Fibroblast of mammary gland (primary cell): ENCODE results near the gene CHRNB4.

ENCODE experiments used
- DNase-seq: peaks from one replicate; pipeline ENCODE4 v3.0.0-alpha.2; 2010; ENCODE audit warnings: low read depth
- H3K4me3 ChIP-seq: 2 replicates; pipeline ENCODE4 v1.5.1; 2011; ENCODE audit warnings: low read depth, mild to moderate bottlenecking, low read length, moderate library complexity; ENCODE audit not compliant: control insufficient read depth
- TF ChIP-seq, protein P1 (sequence below): conservative IDR thresholded peaks from 2 replicates; pipeline ENCODE4 v1.5.1; 2011; ENCODE audit warnings: low read depth, low read length, inconsistent platforms; ENCODE audit not compliant: control insufficient read depth, insufficient read depth

CHRNB4 gene

DNA sequence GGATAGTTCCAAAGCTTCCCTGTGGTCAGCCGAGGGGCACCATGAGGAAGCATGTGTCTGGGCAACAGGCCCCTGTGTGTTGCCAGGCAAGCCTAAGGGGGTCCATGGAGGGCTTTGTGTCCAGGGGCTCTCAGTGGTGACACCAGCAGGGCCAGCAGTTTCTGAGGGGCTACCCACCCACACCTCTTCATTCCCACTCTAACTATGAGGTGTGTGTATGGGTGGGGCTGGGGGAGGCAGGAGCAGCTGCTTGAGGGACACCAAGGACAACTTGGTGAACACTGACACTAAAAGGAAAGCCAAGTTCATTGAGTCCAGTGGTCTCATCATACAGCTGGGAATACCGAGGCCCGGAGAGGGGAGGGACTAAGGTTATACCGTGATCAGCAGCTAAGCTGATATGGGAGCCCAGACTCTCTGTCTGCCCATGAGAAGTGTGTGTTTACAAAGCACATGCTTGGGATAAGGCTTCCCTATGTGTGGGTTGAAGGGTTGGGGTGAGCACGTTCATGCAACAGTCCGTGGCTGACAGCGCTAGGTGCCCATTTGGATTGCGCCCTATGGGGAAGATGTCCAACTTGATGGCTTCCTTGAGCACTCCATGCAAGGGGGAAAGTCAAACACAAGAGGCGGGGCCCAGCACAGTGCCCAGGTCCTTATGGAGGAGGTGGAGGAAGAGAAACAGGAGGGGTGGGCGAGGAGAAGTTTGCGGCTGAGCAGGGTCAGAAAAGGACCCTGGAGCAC, 34.8 kb upstream of the CHRNB4 start:
- TF ChIP-seq, protein P1, sequence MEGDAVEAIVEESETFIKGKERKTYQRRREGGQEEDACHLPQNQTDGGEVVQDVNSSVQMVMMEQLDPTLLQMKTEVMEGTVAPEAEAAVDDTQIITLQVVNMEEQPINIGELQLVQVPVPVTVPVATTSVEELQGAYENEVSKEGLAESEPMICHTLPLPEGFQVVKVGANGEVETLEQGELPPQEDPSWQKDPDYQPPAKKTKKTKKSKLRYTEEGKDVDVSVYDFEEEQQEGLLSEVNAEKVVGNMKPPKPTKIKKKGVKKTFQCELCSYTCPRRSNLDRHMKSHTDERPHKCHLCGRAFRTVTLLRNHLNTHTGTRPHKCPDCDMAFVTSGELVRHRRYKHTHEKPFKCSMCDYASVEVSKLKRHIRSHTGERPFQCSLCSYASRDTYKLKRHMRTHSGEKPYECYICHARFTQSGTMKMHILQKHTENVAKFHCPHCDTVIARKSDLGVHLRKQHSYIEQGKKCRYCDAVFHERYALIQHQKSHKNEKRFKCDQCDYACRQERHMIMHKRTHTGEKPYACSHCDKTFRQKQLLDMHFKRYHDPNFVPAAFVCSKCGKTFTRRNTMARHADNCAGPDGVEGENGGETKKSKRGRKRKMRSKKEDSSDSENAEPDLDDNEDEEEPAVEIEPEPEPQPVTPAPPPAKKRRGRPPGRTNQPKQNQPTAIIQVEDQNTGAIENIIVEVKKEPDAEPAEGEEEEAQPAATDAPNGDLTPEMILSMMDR = no peak
- no peak overlapping the region for H3K4me3 ChIP-seq
- no peak for DNase-seq

DNA sequence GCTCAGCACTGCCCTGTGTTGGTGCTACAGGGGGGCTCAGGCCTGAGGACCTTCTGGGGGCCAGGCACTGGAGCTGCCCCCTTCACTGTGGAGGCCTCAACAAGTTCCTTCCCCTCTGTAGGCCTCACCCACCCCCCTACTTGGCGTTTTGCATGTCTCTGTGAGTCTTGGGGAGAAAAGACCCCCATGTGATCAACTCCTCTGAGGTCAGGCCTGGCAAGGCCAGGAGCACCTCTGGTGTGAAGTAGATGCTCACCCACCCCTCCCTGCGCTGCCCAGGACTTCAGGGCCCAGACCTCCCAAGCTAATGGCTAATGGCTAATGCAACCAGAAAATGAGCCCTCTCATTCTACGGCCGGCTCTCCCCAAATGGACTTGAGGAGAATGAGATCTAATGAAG, 34.2 kb upstream of the CHRNB4 start:
- H3K4me3 ChIP-seq = no peak overlapping the region
- no peak for DNase-seq
- TF ChIP-seq, protein P1 = no peak

DNA sequence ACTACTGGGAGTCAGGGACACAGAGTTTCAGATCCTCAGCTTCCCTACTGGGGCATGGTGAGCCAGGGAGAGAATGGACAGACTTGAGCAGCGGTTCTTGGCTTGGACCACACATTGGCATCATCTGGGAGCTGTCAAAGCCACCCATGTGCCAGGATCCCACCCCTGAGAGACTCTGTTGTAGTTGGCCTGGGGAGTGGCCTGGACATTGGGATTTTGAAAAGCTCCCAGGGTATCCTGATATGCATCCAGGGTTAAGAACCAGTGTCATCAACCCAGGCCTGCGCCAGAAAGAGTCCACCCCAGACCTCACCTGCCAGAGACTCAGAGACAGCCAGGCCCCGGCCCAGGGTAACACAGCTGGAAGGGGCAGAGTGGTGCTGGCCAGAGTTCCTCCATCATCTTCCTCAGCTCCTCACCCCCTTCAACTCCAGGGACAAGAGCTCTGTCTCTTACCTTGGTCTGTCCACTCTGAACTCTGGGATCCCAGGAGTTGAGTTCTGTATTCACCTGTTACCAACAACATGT, 33.0 kb upstream of the CHRNB4 start:
- no peak for DNase-seq
- TF ChIP-seq, protein P1 = no peak
- no peak overlapping the region for H3K4me3 ChIP-seq

DNA sequence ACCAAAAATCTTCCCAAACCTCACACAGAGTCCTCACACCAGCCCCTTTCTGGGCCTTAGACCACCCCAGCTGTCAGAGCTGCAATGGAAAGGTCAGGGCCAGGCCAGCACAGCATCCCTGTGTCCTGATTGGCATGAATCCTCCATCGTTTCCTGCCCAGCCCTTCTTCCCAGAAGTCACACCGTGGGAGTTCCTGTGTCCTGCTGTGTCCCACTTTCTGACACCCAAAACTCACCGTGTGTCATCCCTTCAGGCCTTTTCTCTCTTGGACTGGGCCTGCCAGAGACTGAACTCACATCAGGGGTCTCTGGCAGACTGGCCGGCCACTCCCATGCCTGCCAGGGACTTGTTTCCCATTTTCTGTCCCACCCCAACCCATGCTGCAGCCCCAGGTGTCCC, 32.5 kb upstream of the CHRNB4 start:
- TF ChIP-seq, protein P1 = no peak
- no peak for DNase-seq
- no peak overlapping the region for H3K4me3 ChIP-seq

DNA sequence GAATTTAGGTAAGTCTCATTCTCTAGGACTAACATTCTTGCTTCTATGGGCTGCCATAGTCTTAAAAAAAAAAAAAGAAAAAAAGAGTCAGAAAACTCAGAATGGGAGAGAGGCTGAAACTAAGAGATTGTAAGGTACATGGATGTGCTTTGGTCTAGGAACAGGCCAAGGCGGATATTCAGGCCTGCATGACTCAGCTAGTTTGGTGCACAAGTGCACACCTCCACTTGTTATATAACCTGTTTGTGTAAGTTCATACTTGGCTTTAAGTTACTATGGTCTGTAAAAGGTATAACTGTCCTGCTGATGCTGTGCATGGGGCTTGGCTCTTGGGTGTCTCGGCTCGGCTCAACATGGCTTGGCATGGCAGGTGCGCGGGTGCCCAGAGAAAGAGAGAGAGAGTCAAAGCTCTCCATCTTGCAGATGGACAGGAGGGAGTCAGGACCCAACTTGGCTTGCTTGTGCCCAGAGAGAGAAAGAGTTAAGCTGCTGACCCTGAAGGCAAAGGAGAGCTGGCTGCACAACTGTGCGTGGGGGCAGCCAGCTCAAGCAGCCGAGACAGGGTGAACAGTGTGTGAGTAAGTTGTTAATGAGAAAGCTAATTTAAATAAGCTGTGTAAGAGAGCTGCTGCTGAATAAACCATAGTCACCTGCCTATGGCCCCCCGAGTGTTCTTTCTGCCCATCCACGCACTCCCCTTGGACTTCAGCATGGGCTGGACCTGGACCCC, 31.4 kb upstream of the CHRNB4 start:
- DNase-seq = no peak
- TF ChIP-seq, protein P1 = no peak
- no peak overlapping the region for H3K4me3 ChIP-seq

DNA sequence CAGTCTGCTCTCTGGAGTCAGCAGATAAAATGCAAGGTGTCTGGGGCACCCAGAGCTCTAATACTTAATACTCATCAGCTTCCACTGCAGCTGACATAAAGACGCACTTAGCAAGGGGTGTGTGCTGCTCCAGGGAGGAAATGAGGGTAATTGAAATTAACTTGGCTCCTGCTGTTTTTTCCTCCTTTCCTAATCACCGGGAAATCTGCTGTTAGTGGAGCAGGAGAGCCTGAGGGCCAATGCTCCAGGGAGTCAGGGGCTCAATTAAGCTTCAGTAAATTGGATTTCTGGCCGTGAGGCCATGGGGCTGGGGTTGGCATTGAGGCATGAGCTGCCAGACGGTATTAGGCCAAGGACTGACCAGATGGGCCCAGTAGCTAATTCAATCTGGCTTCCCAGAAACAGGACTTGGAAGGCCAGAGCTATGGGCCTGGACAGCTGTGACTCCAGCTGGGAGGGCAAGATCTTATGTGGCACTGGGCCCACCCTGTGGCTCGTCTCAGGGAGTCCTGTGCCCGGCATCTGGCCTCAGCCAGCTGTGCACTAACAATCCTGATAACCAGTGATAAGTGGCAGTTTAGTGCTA, 30.7 kb upstream of the CHRNB4 start:
- TF ChIP-seq, protein P1 = no peak
- DNase-seq = no peak

More for the DNA sequence above, 30.7 kb upstream of the CHRNB4 start:
- no peak overlapping the region for H3K4me3 ChIP-seq
